ENCODE measurements around the gene DAD1. TPM values are rescaled to one million over a fixed set of nuclear protein-coding genes. Genes with fewer than 3 reads are reported as not detected.
"Not testable (repeated sequence)": the region's sequence is repeated elsewhere in the genome, so short reads cannot be mapped to it uniquely, and the experiment has no call there.

DAD1 gene
- total RNA-seq, 1 donor from 2014 or later, result 223 TPM

GRCh38 chr14:22629361-22629760 is 40.3 kb upstream of the DAD1 start:
- Mint-ChIP-seq H3K27ac (ENCODE audit: unreplicated experiment) (no peak overlapping the region), H3K9me3 (ENCODE audit: unreplicated experiment) (peaks cover 7% of the 10 kb centered on the region), H3K4me1 (ENCODE audit: unreplicated experiment) (peaks cover 1% of the 10 kb centered on the region), H3K4me3 (ENCODE audit: unreplicated experiment) (no peak overlapping the region), H3K27me3 (ENCODE audit: unreplicated experiment) (peaks cover 2% of the 10 kb centered on the region), H3K36me3 (ENCODE audit: unreplicated experiment) (no peaks in the 10 kb centered on the region)
- TF ChIP-seq CTCF (IDR thresholded peaks at IDR 0.05), result no peak
- DNase-seq (ENCODE audit: extremely low spot score, unreplicated experiment), result no peak

GRCh38 chr14:22627506-22628263 is 38.7 kb upstream of the DAD1 start:
- Mint-ChIP-seq H3K36me3 (ENCODE audit: unreplicated experiment) (no peaks in the 10 kb centered on the region), H3K4me3 (ENCODE audit: unreplicated experiment) (no peak overlapping the region), H3K4me1 (ENCODE audit: unreplicated experiment) (peaks cover 6% of the 10 kb centered on the region), H3K9me3 (ENCODE audit: unreplicated experiment) (peaks cover 7% of the 10 kb centered on the region), H3K27ac (ENCODE audit: unreplicated experiment) (no peak overlapping the region), H3K27me3 (ENCODE audit: unreplicated experiment) (no peaks in the 10 kb centered on the region)
- no peak for TF ChIP-seq CTCF (IDR thresholded peaks at IDR 0.05)
- no peak for DNase-seq (ENCODE audit: extremely low spot score, unreplicated experiment)

GRCh38 chr14:22626590-22626989 is 37.6 kb upstream of the DAD1 start:
- Mint-ChIP-seq H3K9me3 (ENCODE audit: unreplicated experiment) (peaks cover 7% of the 10 kb centered on the region), H3K4me1 (ENCODE audit: unreplicated experiment) (peaks cover 17% of the 10 kb centered on the region), H3K36me3 (ENCODE audit: unreplicated experiment) (peaks cover 1% of the 10 kb centered on the region), H3K27ac (ENCODE audit: unreplicated experiment) (no peak overlapping the region), H3K4me3 (ENCODE audit: unreplicated experiment) (no peak overlapping the region), H3K27me3 (ENCODE audit: unreplicated experiment) (no peaks in the 10 kb centered on the region)
- TF ChIP-seq CTCF (IDR thresholded peaks at IDR 0.05), result no peak
- DNase-seq (ENCODE audit: extremely low spot score, unreplicated experiment), result no peak

GRCh38 chr14:22623047-22623446 is 34.0 kb upstream of the DAD1 start:
- Mint-ChIP-seq H3K9me3 (ENCODE audit: unreplicated experiment) (no peaks in the 10 kb centered on the region), H3K36me3 (ENCODE audit: unreplicated experiment) (peaks cover 3% of the 10 kb centered on the region), H3K4me1 (ENCODE audit: unreplicated experiment) (peaks cover 17% of the 10 kb centered on the region), H3K27ac (ENCODE audit: unreplicated experiment) (no peak overlapping the region), H3K27me3 (ENCODE audit: unreplicated experiment) (no peaks in the 10 kb centered on the region), H3K4me3 (ENCODE audit: unreplicated experiment) (no peak overlapping the region)
- no peak for TF ChIP-seq CTCF (IDR thresholded peaks at IDR 0.05)
- no peak for DNase-seq (ENCODE audit: extremely low spot score, unreplicated experiment)

GRCh38 chr14:22622255-22622654 is 33.2 kb upstream of the DAD1 start:
- no peak for DNase-seq (ENCODE audit: extremely low spot score, unreplicated experiment)
- peak overlapping the region; percentile 84 for H3K27ac Mint-ChIP-seq (ENCODE audit: unreplicated experiment)
- H3K9me3 Mint-ChIP-seq (ENCODE audit: unreplicated experiment), result no peaks in the 10 kb centered on the region
- H3K4me3 Mint-ChIP-seq (ENCODE audit: unreplicated experiment), result no peak overlapping the region
- peaks cover 17% of the 10 kb centered on the region for H3K4me1 Mint-ChIP-seq (ENCODE audit: unreplicated experiment)
- H3K27me3 Mint-ChIP-seq (ENCODE audit: unreplicated experiment), result no peaks in the 10 kb centered on the region
- no peak for TF ChIP-seq CTCF (IDR thresholded peaks at IDR 0.05)
- H3K36me3 Mint-ChIP-seq (ENCODE audit: unreplicated experiment), result peaks cover 3% of the 10 kb centered on the region

GRCh38 chr14:22615765-22616164 is 26.7 kb upstream of the DAD1 start:
- H3K4me1 Mint-ChIP-seq (ENCODE audit: unreplicated experiment), result peaks cover 37% of the 10 kb centered on the region
- H3K9me3 Mint-ChIP-seq (ENCODE audit: unreplicated experiment); H3K27ac Mint-ChIP-seq (ENCODE audit: unreplicated experiment); H3K4me3 Mint-ChIP-seq (ENCODE audit: unreplicated experiment); H3K27me3 Mint-ChIP-seq (ENCODE audit: unreplicated experiment); DNase-seq (ENCODE audit: extremely low spot score, unreplicated experiment): not testable (repeated sequence)
- H3K36me3 Mint-ChIP-seq (ENCODE audit: unreplicated experiment), result peaks cover 18% of the 10 kb centered on the region
